IMR-90 (cell line): ENCODE data around the gene PRLH.

Experiments used
- POLR2A ChIP-seq: IDR thresholded peaks from 2 replicates; pipeline ENCODE4 v1.6.1; 2012; ENCODE audit warnings: mild to moderate bottlenecking, low read depth, low read length
- RAD21 ChIP-seq: IDR thresholded peaks from 2 replicates; pipeline ENCODE4 v1.6.1; 2012; ENCODE audit warnings: low read length, improper control_type of control experiment
- RFX5 ChIP-seq: IDR thresholded peaks from 2 replicates; pipeline ENCODE4 v1.8.0; 2012; ENCODE audit warnings: low read depth, mild to moderate bottlenecking, low read length, moderate library complexity
- SMC3 ChIP-seq: fragments of 150-350 bp; IDR thresholded peaks from 2 replicates; pipeline ENCODE4 v1.6.1; 2016; ENCODE audit warnings: low read depth, mild to moderate bottlenecking, antibody characterized with exemption, low read length, moderate library complexity
- TF ChIP-seq, protein P1 (sequence below): conservative IDR thresholded peaks from 2 replicates; pipeline ENCODE4 v1.5.1; 2012; ENCODE audit warnings: mild to moderate bottlenecking, low read depth, low read length, improper control_type of control experiment

DNA sequence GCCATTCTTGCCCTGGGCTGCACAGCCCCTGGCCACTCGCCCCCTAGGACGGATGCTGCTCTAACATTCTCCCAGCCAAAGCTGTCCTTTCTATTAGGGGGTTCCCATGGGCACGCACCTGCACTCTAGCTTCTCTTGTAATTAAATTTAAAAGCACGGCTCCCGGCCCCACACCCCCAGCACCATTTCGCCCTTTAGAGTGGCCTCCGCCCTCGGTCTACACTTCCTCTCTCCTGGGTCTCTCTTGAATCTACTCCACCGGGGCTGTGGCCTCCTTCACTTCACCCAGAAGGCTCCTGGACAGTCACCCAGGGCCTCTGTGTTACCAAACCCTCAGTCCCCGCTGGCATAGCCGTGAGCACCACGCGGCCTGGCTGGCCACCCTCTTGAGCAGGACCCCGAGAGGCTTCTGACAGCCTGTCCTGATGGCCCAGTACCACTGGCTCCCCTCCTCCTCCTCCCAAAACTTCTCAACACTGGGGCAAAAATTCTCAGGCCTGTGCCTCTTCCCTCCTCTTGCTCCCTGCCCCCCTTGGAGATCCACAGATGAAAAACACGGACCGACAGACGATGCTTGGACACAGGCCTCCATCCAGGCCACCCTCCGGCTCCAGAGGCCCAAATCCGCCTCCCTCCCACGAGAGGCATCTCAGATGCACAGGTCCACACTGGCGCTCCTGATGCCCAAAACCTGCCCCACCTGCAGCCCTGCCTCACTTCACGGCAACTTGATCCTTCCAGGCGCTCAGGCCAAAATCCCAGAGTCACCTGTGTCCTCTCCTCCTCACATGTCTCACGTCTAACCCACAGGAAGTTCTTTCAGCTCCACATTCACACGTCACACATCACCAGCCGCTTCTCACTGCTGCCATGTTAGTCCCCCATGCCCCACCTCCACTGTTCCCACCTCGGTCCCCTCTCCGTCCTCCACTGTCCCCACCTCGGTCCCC is 31.1 kb downstream of the PRLH start:
- TF ChIP-seq, protein P1, sequence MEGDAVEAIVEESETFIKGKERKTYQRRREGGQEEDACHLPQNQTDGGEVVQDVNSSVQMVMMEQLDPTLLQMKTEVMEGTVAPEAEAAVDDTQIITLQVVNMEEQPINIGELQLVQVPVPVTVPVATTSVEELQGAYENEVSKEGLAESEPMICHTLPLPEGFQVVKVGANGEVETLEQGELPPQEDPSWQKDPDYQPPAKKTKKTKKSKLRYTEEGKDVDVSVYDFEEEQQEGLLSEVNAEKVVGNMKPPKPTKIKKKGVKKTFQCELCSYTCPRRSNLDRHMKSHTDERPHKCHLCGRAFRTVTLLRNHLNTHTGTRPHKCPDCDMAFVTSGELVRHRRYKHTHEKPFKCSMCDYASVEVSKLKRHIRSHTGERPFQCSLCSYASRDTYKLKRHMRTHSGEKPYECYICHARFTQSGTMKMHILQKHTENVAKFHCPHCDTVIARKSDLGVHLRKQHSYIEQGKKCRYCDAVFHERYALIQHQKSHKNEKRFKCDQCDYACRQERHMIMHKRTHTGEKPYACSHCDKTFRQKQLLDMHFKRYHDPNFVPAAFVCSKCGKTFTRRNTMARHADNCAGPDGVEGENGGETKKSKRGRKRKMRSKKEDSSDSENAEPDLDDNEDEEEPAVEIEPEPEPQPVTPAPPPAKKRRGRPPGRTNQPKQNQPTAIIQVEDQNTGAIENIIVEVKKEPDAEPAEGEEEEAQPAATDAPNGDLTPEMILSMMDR: no peak
- TF ChIP-seq POLR2A (no peak), RAD21 (no peak), SMC3 (no peak), RFX5 (no peak)
